ENCODE measurements around the gene ACTL7A.
"Not testable (repeated sequence)": the region's sequence is repeated elsewhere in the genome, so short reads cannot be mapped to it uniquely, and the experiment has no call there.

The ACTL7A gene

GRCh38 chr9:108897324-108898096 lies 35.4 kb downstream of the ACTL7A start:
- no peak overlapping the region for H3K4me3 ChIP-seq (ENCODE audit: low read depth, low read length)
- DNase-seq (ENCODE audit: low read depth), result no peak
- TF ChIP-seq CTCF (IDR thresholded peaks at IDR 0.05; ENCODE audit: low read depth, low read length), result no peak
- TF ChIP-seq MAX (IDR thresholded peaks at IDR 0.05; ENCODE audit: low read depth, low read length), result no peak
- TF ChIP-seq POLR2A (IDR thresholded peaks at IDR 0.05; ENCODE audit: extremely low read depth, insufficient read length), result no peak
- TF ChIP-seq MYC (IDR thresholded peaks at IDR 0.05; ENCODE audit: low read depth, low read length), result no peak

GRCh38 chr9:108899023-108899695 lies 37.1 kb downstream of the ACTL7A start:
- not testable (repeated sequence) for DNase-seq (ENCODE audit: low read depth); H3K4me3 ChIP-seq (ENCODE audit: low read depth, low read length)

GRCh38 chr9:108900176-108900575 lies 38.1 kb downstream of the ACTL7A start:
- H3K4me3 ChIP-seq (ENCODE audit: low read depth, low read length), result no peak overlapping the region
- DNase-seq (ENCODE audit: low read depth), result no peak
- TF ChIP-seq MYC (IDR thresholded peaks at IDR 0.05; ENCODE audit: low read depth, low read length) (no peak), MAX (IDR thresholded peaks at IDR 0.05; ENCODE audit: low read depth, low read length) (no peak), CTCF (IDR thresholded peaks at IDR 0.05; ENCODE audit: low read depth, low read length) (no peak), POLR2A (IDR thresholded peaks at IDR 0.05; ENCODE audit: extremely low read depth, insufficient read length) (no peak)

- DNase-seq (ENCODE audit: low read depth), result no peak
- no peak for TF ChIP-seq CTCF (IDR thresholded peaks at IDR 0.05; ENCODE audit: low read depth, low read length)
- no peak for TF ChIP-seq MYC (IDR thresholded peaks at IDR 0.05; ENCODE audit: low read depth, low read length)
- no peak for TF ChIP-seq POLR2A (IDR thresholded peaks at IDR 0.05; ENCODE audit: extremely low read depth, insufficient read length)
- no peak for TF ChIP-seq MAX (IDR thresholded peaks at IDR 0.05; ENCODE audit: low read depth, low read length)
- H3K4me3 ChIP-seq (ENCODE audit: low read depth, low read length), result no peak overlapping the region
Measured at GRCh38 chr9:108903420-108904103, 41.5 kb downstream of the ACTL7A start.

GRCh38 chr9:108904161-108904560 lies 42.1 kb downstream of the ACTL7A start:
- TF ChIP-seq MYC (IDR thresholded peaks at IDR 0.05; ENCODE audit: low read depth, low read length), result no peak
- TF ChIP-seq CTCF (IDR thresholded peaks at IDR 0.05; ENCODE audit: low read depth, low read length), result no peak
- TF ChIP-seq POLR2A (IDR thresholded peaks at IDR 0.05; ENCODE audit: extremely low read depth, insufficient read length), result no peak
- no peak for TF ChIP-seq MAX (IDR thresholded peaks at IDR 0.05; ENCODE audit: low read depth, low read length)
- H3K4me3 ChIP-seq (ENCODE audit: low read depth, low read length), result no peak overlapping the region

GRCh38 chr9:108905494-108905893 lies 43.4 kb downstream of the ACTL7A start:
- TF ChIP-seq MAX (IDR thresholded peaks at IDR 0.05; ENCODE audit: low read depth, low read length) (no peak), POLR2A (IDR thresholded peaks at IDR 0.05; ENCODE audit: extremely low read depth, insufficient read length) (no peak), CTCF (IDR thresholded peaks at IDR 0.05; ENCODE audit: low read depth, low read length) (no peak), MYC (IDR thresholded peaks at IDR 0.05; ENCODE audit: low read depth, low read length) (no peak)
- no peak overlapping the region for H3K4me3 ChIP-seq (ENCODE audit: low read depth, low read length)
- no peak for DNase-seq (ENCODE audit: low read depth)

More at GRCh38 chr9:108904161-108904560, 42.1 kb downstream of the ACTL7A start:
- DNase-seq (ENCODE audit: low read depth), result no peak

Data from NB4 (cell line).